HL-60/S4 treated with retinoic acid at 250 ng/mL for 4 days and 3 days (cell line): Measurements from ENCODE around the gene SVBP.
"Not testable (repeated sequence)": the region's sequence is repeated elsewhere in the genome, so short reads cannot be mapped to it uniquely, and the experiment has no call there.

Experiments used
- in situ Hi-C: fragments of 300-500 bp; cut with MboI; formaldehyde crosslinking; loops from 2 replicates; pipeline ENCODE4 v1.7.0; 2022; ENCODE audit warnings: low sequenced_read_pairs

Gene SVBP

GRCh38 chr1:42816585-42817439 lies at the start of gene SVBP, which contains the start of gene ERMAP:
SVBP (minus strand) TSS chr1:42817397; CDS start chr1:42816544, 853 bp downstream.
ERMAP (plus strand) TSS chr1:42817122; CDS start chr1:42830449, 13,327 bp downstream.
- in situ Hi-C loops = no loop called here

- in situ Hi-C loops = no loop called here
Observed at GRCh38 chr1:42866549-42866948, 49.4 kb upstream of the SVBP start.

- in situ Hi-C loops = no loop called here
Observed at GRCh38 chr1:42861014-42861399, 43.8 kb upstream of the SVBP start.

- in situ Hi-C loops = no loop called here
Observed at GRCh38 chr1:42860339-42861013, 43.3 kb upstream of the SVBP start.

- in situ Hi-C loops = not testable (repeated sequence)
Observed at GRCh38 chr1:42859366-42859765, 42.2 kb upstream of the SVBP start.

GRCh38 chr1:42856554-42856953 lies 39.4 kb upstream of the SVBP start:
- in situ Hi-C loops = not testable (repeated sequence)

GRCh38 chr1:42853116-42853884 lies 36.1 kb upstream of the SVBP start:
- in situ Hi-C loops = no loop called here

- in situ Hi-C loops = no loop called here
Observed at GRCh38 chr1:42852608-42852980, 35.4 kb upstream of the SVBP start.

GRCh38 chr1:42851960-42852607 lies 34.9 kb upstream of the SVBP start:
- in situ Hi-C loops = no loop called here

- in situ Hi-C loops = no loop called here
Observed at GRCh38 chr1:42851420-42851819, 34.2 kb upstream of the SVBP start.

GRCh38 chr1:42849944-42850343 lies 32.7 kb upstream of the SVBP start:
- in situ Hi-C loops = no loop called here

GRCh38 chr1:42848823-42849537 lies 31.8 kb upstream of the SVBP start:
- in situ Hi-C loops = no loop called here

- in situ Hi-C loops = no loop called here
Observed at GRCh38 chr1:42847721-42848460, 30.7 kb upstream of the SVBP start.

- in situ Hi-C loops = no loop called here
Observed at GRCh38 chr1:42847111-42847595, 30.0 kb upstream of the SVBP start.

- in situ Hi-C loops = no loop called here
Observed at GRCh38 chr1:42846257-42847110, 29.3 kb upstream of the SVBP start, which contains the start of gene ZNF691. ZNF691 (plus strand) TSS chr1:42846613; CDS start chr1:42849659, 3,046 bp downstream.

GRCh38 chr1:42845866-42846256 lies 28.7 kb upstream of the SVBP start:
- in situ Hi-C loops = no loop called here

GRCh38 chr1:42845193-42845592 lies 28.0 kb upstream of the SVBP start:
- in situ Hi-C loops = no loop called here

GRCh38 chr1:42844592-42845140 lies 27.5 kb upstream of the SVBP start:
- in situ Hi-C loops = no loop called here
